Measurements from ENCODE around the gene ARAP2. TPM values are rescaled to one million over a fixed set of nuclear protein-coding genes. Genes with fewer than 3 reads are reported as not detected.

The ARAP2 gene
- total RNA-seq, 1 donor from 2014 or later: 57.2 TPM

- DNase-seq (no peak), ATAC-seq (no peak)
- intact Hi-C loops (cut with DNase I): no loop called here
- Histone ChIP-seq H3K27ac (no peak overlapping the region), H3K4me3 (no peak overlapping the region), H3K4me1 (peaks cover 6% of the 10 kb centered on the region), H3K27me3 (no peaks in the 10 kb centered on the region), H3K9me3 (no peaks in the 10 kb centered on the region), H3K36me3 (no peaks in the 10 kb centered on the region)
- TF ChIP-seq CTCF (IDR thresholded peaks at IDR 0.05): no peak
Measured at GRCh38 chr4:36254371-36254770, 10.1 kb upstream of the ARAP2 start.

- Histone ChIP-seq H3K27ac (no peak overlapping the region), H3K4me1 (peaks cover 6% of the 10 kb centered on the region), H3K36me3 (no peaks in the 10 kb centered on the region), H3K4me3 (no peak overlapping the region), H3K27me3 (no peaks in the 10 kb centered on the region), H3K9me3 (no peaks in the 10 kb centered on the region)
- intact Hi-C loops (cut with DNase I): no loop called here
- DNase-seq (no peak), ATAC-seq (no peak)
- TF ChIP-seq CTCF (IDR thresholded peaks at IDR 0.05): no peak
Measured at GRCh38 chr4:36251983-36252382, 7.7 kb upstream of the ARAP2 start.

GRCh38 chr4:36249610-36250009 is 5.3 kb upstream of the ARAP2 start:
- intact Hi-C loops (cut with DNase I): no loop called here
- ATAC-seq: no peak
- TF ChIP-seq CTCF (IDR thresholded peaks at IDR 0.05): no peak

GRCh38 chr4:36243355-36244256 is 708 bp downstream of the ARAP2 start:
- DNase-seq (peak; percentile 85), ATAC-seq (peak; percentile 76)
- intact Hi-C loops (cut with DNase I): no loop called here

More at GRCh38 chr4:36249610-36250009, 5.3 kb upstream of the ARAP2 start:
- Histone ChIP-seq H3K9me3 (no peaks in the 10 kb centered on the region), H3K27ac (no peak overlapping the region), H3K36me3 (no peaks in the 10 kb centered on the region), H3K4me3 (no peak overlapping the region), H3K27me3 (no peaks in the 10 kb centered on the region), H3K4me1 (peaks cover 4% of the 10 kb centered on the region)
- no peak for DNase-seq

GRCh38 chr4:36242629-36243354 is 1.5 kb downstream of the ARAP2 start:
- ATAC-seq (no peak), DNase-seq (no peak)
- Histone ChIP-seq H3K4me3 (peak overlapping the region; percentile 69), H3K9me3 (no peaks in the 10 kb centered on the region), H3K27me3 (no peaks in the 10 kb centered on the region), H3K27ac (peak overlapping the region; percentile 90), H3K36me3 (no peaks in the 10 kb centered on the region), H3K4me1 (peaks cover 6% of the 10 kb centered on the region)
- intact Hi-C loops (cut with DNase I): no loop called here
- no peak for TF ChIP-seq CTCF (IDR thresholded peaks at IDR 0.05)

More at GRCh38 chr4:36243355-36244256, 708 bp downstream of the ARAP2 start:
- no peaks in the 10 kb centered on the region for H3K9me3 ChIP-seq
- H3K27me3 ChIP-seq: no peaks in the 10 kb centered on the region
- peak overlapping the region; percentile 69 for H3K4me3 ChIP-seq
- no peaks in the 10 kb centered on the region for H3K36me3 ChIP-seq
- H3K4me1 ChIP-seq: peaks cover 6% of the 10 kb centered on the region
- TF ChIP-seq CTCF (IDR thresholded peaks at IDR 0.05): no peak
- peak overlapping the region; percentile 90 for H3K27ac ChIP-seq
